Kidney glomerular epithelial cell (primary cell): ENCODE data around the gene ADGRE2.
"Not testable (repeated sequence)": the region's sequence is repeated elsewhere in the genome, so short reads cannot be mapped to it uniquely, and the experiment has no call there.

Experiments used
- DNase-seq: peaks from one replicate; lab custom pipeline; 2025; lab: John Stamatoyannopoulos, UW

The ADGRE2 gene

GRCh38 chr19:14779151-14779550 lies 791 bp upstream of the ADGRE2 start:
- DNase-seq, result no peak

DNA sequence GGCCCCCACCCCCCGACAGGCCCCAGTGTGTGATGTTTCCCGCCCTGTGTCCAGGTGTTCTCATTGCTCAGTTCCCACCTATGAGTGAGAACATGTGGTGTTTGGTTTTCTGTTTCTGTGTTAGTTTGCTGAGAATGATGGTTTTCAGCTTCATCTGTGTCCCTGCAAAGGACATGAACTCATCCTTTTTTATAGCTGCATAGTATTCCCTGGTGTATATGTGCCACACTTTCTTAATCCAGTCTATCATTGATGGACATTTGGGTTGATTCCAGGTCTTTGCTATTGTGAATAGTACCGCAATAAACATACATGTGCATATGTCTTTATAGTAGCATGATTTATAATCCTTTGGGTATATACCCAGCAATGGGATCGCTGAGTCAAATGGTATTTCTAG lies 715 bp downstream of the ADGRE2 start:
- not testable (repeated sequence) for DNase-seq

- DNase-seq, result no peak
Measured at GRCh38 chr19:14775869-14776586, 2.3 kb downstream of the ADGRE2 start.

DNA sequence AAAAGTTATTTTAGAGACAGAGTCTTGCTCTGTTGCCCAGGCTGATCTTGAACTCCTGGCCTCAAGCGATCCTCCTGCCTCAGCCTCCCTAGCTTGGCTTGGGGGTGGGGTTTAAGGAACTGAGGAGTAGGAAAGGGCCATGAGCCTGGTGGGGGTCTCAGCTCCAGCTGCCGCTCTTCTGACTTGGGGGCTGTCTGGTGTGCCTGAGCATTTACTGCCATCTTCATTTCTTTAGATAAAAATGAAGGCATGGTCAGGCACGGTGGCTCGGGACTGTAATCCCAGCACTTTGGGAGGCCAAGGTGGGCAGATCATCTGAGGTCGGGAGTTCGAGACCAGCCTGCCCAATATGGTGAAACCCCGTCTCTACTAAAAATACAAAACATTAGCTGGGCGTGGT lies 3.0 kb downstream of the ADGRE2 start:
- not testable (repeated sequence) for DNase-seq

- no peak for DNase-seq
Measured at GRCh38 chr19:14774373-14774772, 4.0 kb downstream of the ADGRE2 start.

DNA sequence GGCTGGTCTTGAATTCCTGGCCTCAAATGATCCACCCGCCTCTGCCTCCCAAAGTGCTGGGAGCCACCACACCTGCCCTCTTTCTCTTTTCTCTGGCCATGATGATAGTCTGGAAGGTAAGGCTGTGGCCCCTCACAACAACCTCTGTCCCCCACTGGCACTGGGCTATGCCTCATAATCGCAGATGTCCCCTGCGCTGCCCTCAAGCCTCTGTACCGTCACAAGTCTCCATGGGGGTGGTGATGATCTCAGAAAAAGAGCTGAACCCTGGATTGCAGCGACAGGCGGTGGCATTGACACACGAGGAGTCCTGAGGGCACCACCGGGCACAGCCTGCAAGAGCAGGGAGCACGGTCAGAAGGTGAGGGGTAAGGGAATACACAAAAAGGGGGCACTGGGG lies 4.6 kb downstream of the ADGRE2 start:
- DNase-seq, result not testable (repeated sequence)

DNA sequence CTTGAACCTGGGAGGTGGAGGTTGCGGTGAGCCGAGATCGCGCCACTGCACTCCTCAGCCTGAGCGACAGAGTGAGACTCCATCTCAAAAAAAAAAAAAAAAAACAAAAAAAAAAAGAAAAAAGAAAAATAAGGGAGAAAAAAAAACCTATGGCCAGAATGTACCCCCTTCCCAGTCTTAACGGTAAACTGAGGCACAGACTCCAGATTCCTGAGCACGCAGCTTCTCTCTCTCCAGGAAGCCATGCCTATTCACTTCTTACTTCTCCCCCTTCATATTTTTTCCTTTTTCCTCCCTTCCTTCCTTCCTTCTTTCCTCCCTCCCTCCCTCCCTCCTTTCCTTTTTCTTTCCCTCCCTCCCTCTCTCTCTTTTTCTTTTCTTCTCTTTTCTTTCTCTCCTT lies 5.4 kb downstream of the ADGRE2 start:
- no peak for DNase-seq

- DNase-seq, result no peak
Measured at GRCh38 chr19:14772467-14772866, 5.9 kb downstream of the ADGRE2 start.

- no peak for DNase-seq
Measured at GRCh38 chr19:14770944-14771839, 7.2 kb downstream of the ADGRE2 start.

- DNase-seq, result no peak
Measured at GRCh38 chr19:14770136-14770535, 8.2 kb downstream of the ADGRE2 start.

DNA sequence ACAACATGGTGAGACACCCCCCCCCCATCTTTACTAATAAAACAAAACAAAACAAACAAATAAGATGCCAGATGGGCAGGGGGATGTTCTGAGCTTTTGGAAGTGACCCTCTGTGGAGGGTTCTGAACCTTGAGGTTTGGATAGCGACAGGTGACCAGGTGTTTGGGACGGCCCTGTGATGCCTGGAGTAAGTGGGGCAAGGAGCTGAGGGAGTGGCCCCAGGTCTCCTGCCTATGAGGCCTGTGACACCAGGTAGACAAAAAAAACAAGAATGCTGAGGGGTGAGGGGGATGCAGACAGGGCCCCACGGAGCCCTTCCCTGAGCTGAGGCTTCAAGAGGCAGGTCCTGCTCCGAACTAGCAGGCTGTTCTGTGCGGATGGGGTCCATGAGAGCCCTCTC lies 9.2 kb downstream of the ADGRE2 start:
- no peak for DNase-seq

GRCh38 chr19:14768001-14768400 lies 10.4 kb downstream of the ADGRE2 start:
- DNase-seq, result no peak

GRCh38 chr19:14767466-14767971 lies 10.8 kb downstream of the ADGRE2 start:
- DNase-seq, result no peak

- DNase-seq, result not testable (repeated sequence)
Measured at GRCh38 chr19:14765841-14766240, 12.5 kb downstream of the ADGRE2 start.

- DNase-seq, result not testable (repeated sequence)
Measured at GRCh38 chr19:14765403-14765802, 13.0 kb downstream of the ADGRE2 start.

GRCh38 chr19:14764401-14764800 lies 14.0 kb downstream of the ADGRE2 start:
- no peak for DNase-seq

- no peak for DNase-seq
Measured at GRCh38 chr19:14763497-14764145, 14.7 kb downstream of the ADGRE2 start.

GRCh38 chr19:14762111-14762510 lies 16.2 kb downstream of the ADGRE2 start:
- no peak for DNase-seq

DNA sequence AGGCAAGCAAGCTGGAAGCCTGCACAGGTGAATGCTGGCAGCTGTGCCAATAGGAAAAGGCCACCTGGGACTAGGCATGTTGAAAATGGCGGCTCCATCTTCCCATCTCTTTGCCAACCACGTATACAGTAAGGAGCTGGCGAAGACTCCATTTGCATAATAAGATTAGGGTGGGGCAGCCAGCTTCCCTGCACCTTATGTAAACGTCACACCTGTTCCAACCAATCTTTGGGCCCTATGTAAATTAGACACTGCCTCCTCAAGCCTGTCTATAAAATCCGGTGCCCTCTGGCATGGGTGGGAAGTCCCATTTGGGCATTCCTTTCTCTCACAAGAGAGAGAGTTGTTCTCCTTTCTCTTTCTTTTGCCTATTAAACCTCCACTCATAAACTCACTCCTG lies 16.8 kb downstream of the ADGRE2 start:
- DNase-seq, result no peak

DNA sequence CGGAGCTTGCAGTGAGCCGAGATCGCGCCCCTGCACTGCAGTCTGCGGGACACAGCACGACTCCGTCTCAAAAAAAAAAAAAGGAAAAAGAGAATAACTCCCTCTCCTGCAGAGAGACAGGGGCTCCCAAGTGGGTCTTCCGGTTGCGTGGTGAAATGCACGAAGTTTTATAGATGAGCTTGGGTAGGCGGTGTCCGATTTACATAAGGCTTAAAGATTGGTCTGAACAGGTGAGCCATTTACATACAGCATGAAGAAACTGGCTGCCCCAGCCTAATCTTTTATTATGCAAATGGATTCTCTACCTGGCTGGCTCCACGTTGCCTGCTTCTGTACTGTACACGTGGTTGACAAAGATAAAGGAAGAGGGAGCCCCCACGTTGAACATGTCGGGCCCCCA lies 19.5 kb downstream of the ADGRE2 start:
- DNase-seq, result no peak

DNA sequence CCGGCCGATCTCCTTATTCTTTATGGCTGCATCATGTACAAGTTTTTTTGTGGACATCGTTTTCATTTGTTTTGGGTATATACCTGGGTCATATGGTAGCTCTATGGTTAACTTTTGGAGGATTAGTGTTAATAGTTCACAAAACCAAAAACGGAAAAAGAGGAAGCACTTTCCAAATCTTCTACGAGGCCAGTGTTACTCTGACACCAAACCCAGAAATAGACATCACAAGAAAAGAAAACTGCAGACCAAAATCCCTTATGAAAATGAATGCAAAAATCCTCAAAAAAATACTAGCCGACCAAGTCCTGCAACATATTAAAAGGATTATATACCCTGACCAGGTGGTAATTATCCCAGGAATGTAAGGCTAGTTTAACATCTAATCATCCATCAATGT lies 29.8 kb downstream of the ADGRE2 start:
- DNase-seq, result no peak

- no peak for DNase-seq
Measured at GRCh38 chr19:14746886-14747285, 31.5 kb downstream of the ADGRE2 start.

- DNase-seq, result no peak
Measured at GRCh38 chr19:14735915-14736314, 42.4 kb downstream of the ADGRE2 start.
